Ovary (tissue), 3 donors: ENCODE measurements around the gene MICU2.

Experiments
- EP300 ChIP-seq: sonication (generic); formaldehyde crosslinking; IDR thresholded peaks from one replicate; pipeline ENCODE4 v1.6.1; 2017; ENCODE audit warnings: antibody characterized with exemption
- POLR2A ChIP-seq: fragments of 450-650 bp; IDR thresholded peaks from one replicate; pipeline ENCODE4 v1.6.1; 2017; ENCODE audit warnings: antibody characterized with exemption, mild to moderate bottlenecking, moderate library complexity
- TF ChIP-seq, protein P1 (sequence below), 3 donors: fragments of 450-650 bp in 2 of 3; fragments of 200-600 bp in 1 of 3; IDR thresholded peaks; one replicate each; pipeline versions ENCODE4 v1.5.1 to v1.8.0; 2016 to 2022; ENCODE audit warnings: antibody characterized with exemption in 3 of 3, mild to moderate bottlenecking in 1 of 3
- donor health status: DM: no; HTN: no; CAD: no.

GRCh38 chr13:21568854-21569253 is 35.1 kb downstream of the MICU2 start:
- TF ChIP-seq, protein P1, sequence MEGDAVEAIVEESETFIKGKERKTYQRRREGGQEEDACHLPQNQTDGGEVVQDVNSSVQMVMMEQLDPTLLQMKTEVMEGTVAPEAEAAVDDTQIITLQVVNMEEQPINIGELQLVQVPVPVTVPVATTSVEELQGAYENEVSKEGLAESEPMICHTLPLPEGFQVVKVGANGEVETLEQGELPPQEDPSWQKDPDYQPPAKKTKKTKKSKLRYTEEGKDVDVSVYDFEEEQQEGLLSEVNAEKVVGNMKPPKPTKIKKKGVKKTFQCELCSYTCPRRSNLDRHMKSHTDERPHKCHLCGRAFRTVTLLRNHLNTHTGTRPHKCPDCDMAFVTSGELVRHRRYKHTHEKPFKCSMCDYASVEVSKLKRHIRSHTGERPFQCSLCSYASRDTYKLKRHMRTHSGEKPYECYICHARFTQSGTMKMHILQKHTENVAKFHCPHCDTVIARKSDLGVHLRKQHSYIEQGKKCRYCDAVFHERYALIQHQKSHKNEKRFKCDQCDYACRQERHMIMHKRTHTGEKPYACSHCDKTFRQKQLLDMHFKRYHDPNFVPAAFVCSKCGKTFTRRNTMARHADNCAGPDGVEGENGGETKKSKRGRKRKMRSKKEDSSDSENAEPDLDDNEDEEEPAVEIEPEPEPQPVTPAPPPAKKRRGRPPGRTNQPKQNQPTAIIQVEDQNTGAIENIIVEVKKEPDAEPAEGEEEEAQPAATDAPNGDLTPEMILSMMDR (IDR thresholded peaks at IDR 0.05), result no peak
- TF ChIP-seq POLR2A, result no peak
- TF ChIP-seq EP300, result no peak
